T-cell (primary cell): Measurements from ENCODE around the gene HOXB1. TPM values are rescaled to one million over a fixed set of nuclear protein-coding genes. Genes with fewer than 3 reads are reported as not detected.

ENCODE experiments used
- ATAC-seq, 4 experiments: fragments of 200-7000 bp in 3 of 4; fragments of 150-1000 bp in 1 of 4; cut with Tn5 transposase; replicated peaks in 1 of 4; 1 replicate in 3 of 4; 2 replicates in 1 of 4; pipeline ENCODE4 v1.10.0; 2021; ENCODE audit warnings: moderate library complexity in 3 of 4, mild to moderate bottlenecking in 2 of 4, moderate number of reproducible peaks in 1 of 4
- CTCF ChIA-PET, 2 donors: fragments of 300-600 bp; sonication (Branson Sonifier 250); formaldehyde crosslinking; loops; one replicate each; lab custom pipeline; 2022; ENCODE audit warnings: antibody characterized with exemption in 2 of 2; lab: Charles Lee
- POLR2A ChIA-PET, 2 donors: fragments of 300-600 bp; sonication (Branson Sonifier 250); formaldehyde crosslinking; loops; one replicate each; lab custom pipeline; 2022; ENCODE audit warnings: antibody characterized with exemption in 2 of 2; lab: Charles Lee
- DNase-seq, 35 experiments: peaks; one replicate each; pipeline versions ENCODE4 v3.0.0 to v3.0.0-alpha.2; 2013 to 2023
- H3K27ac ChIP-seq: one replicate; pipeline ENCODE4 v1.5.1; 2013; ENCODE audit warnings: low read length
- H3K27me3 ChIP-seq, 2 experiments: replicated peaks in 1 of 2; 1 replicate in 1 of 2; 2 replicates in 1 of 2; pipeline versions ENCODE4 v1.6.1 to v1.7.0; 2013; ENCODE audit warnings: low read length in 1 of 2, mixed read lengths in 1 of 2; ENCODE audit not compliant: control insufficient read depth in 2 of 2, insufficient read depth in 2 of 2; ENCODE audit errors: extremely low read depth in 1 of 2
- H3K36me3 ChIP-seq, 2 donors: 1 replicate in 1 of 2; 2 replicates in 1 of 2; pipeline versions ENCODE4 v1.6.1 to v1.7.0; 2013; ENCODE audit warnings: low read length in 1 of 2; ENCODE audit not compliant: control insufficient read depth in 2 of 2, insufficient read depth in 1 of 2; ENCODE audit errors: extremely low read depth in 1 of 2
- H3K4me1 ChIP-seq, 2 experiments: 1 replicate in 1 of 2; 2 replicates in 1 of 2; pipeline versions ENCODE4 v1.6.1 to v1.7.0; 2013; ENCODE audit warnings: low read length in 2 of 2, mixed read lengths in 1 of 2; ENCODE audit not compliant: insufficient read depth in 2 of 2, control insufficient read depth in 1 of 2; ENCODE audit errors: extremely low read depth in 1 of 2
- H3K4me3 ChIP-seq, 2 donors: 1 replicate in 1 of 2; 2 replicates in 1 of 2; pipeline versions ENCODE4 v1.5.1 to v1.7.0; 2013; ENCODE audit warnings: mild to moderate bottlenecking in 2 of 2, low read length in 1 of 2, moderate library complexity in 1 of 2; ENCODE audit not compliant: control insufficient read depth in 1 of 2; ENCODE audit errors: extremely low read depth in 1 of 2
- H3K9me3 ChIP-seq: 2 replicates; pipeline ENCODE4 v1.7.0; 2013
- H3K27ac Mint-ChIP-seq, 2 donors: one replicate each; pipeline ENCODE4 v1.8.0; 2020 to 2021; ENCODE audit warnings: mild to moderate bottlenecking in 2 of 2, mixed read lengths in 2 of 2
- H3K27me3 Mint-ChIP-seq, 2 donors: one replicate each; pipeline ENCODE4 v1.8.0; 2021 to 2022; ENCODE audit warnings: mixed read lengths in 2 of 2
- H3K36me3 Mint-ChIP-seq: one replicate; pipeline ENCODE4 v1.8.0; 2021; ENCODE audit warnings: mixed read lengths
- H3K4me1 Mint-ChIP-seq, 3 donors: one replicate each; pipeline ENCODE4 v1.8.0; 2020 to 2022; ENCODE audit warnings: mixed read lengths in 3 of 3, mild to moderate bottlenecking in 1 of 3
- H3K4me3 Mint-ChIP-seq, 3 donors: one replicate each; pipeline ENCODE4 v1.8.0; 2020 to 2022; ENCODE audit warnings: mild to moderate bottlenecking in 3 of 3, mixed read lengths in 3 of 3, moderate library complexity in 3 of 3
- H3K9me3 Mint-ChIP-seq, 3 donors: one replicate each; pipeline ENCODE4 v1.8.0; 2020 to 2022; ENCODE audit warnings: mixed read lengths in 3 of 3
- WGBS: methylation state at CpG from one replicate; pipeline ENCODE4 v1.1.5; 2013; ENCODE audit warnings: missing lambda C conversion rate; ENCODE audit not compliant: insufficient coverage; 5-methylcytosine and 5-hydroxymethylcytosine counted together
- total RNA-seq, 35 experiments: library from RNA in 6 of 35; stranded (reverse) in 6 of 35; fragments of 120-200 nt in 1 of 35; gene quantifications; one replicate each; pipeline versions ENCODE4 v1.2.1 to v1.2.4 and lab custom pipeline; 2013 to 2026

Gene HOXB1
- total RNA-seq, 5 donors from 2014 or later (not counting 1 experiment from before 2014, with no cell fraction given): not detected

DNA sequence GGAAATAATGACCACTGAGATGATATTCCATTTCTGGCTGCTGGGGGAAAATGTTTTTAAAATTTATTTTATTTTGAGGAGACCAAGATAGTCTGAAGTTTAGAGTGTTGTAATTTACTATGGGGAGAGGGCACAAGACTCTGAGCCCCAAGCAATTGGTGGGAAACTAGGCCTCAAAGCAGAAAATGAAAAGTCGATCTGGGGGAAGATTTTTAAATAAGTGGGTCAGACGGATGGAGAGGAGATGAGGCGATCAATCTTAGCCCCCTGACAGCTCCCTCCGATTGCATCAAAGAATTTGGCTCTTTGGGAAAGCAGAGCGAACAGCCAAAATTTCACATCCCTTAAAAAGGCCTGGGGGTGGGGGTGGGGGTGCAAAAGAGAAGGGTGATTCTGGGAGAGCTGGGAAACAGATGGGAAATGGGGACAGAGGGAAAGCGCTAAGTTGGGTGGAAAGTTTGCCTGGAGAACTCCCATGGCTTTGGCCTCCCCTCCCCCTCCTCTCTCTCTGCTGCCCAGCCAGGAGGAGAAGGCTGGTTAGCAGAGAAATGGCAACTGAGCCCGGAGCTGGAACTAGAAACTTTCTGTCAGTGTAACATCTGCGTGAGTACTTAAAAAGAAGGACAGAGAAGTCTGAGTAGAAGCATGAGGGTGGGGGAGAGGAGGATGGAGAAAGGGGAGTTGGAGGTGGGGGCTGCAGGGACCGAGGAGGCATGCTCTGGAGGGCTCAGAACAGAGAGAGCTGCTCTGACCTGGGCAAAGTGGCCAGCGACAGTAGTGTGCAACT is 15.5 kb upstream of the HOXB1 start:
- Mint-ChIP-seq H3K36me3 (peaks cover 3% of the 10 kb centered on the region), H3K4me1 (peaks cover 44 to 55% (median 52%) of the 10 kb centered on the region in 3 donors), H3K27me3 (peaks cover 10 to 15% of the 10 kb centered on the region in 2 donors), H3K27ac (peak overlapping the region; percentile 59 to 96), H3K4me3 (peak overlapping the region; percentile 37 to 91 (median 90)), H3K9me3 (no peaks in the 10 kb centered on the region)
- Histone ChIP-seq H3K9me3 (no peaks in the 10 kb centered on the region), H3K27ac (peak overlapping the region; percentile 49), H3K36me3 (peaks cover 0 to 11% of the 10 kb centered on the region in 2 donors), H3K4me1 (peaks cover 25 to 54% of the 10 kb centered on the region in 2 experiments), H3K4me3 (no peak overlapping the region), H3K27me3 (peaks cover 0 to 44% of the 10 kb centered on the region in 2 experiments)
- ATAC-seq: no peak
- POLR2A ChIA-PET: interaction anchor here in 1 of 2 donors (0.6 kb wide), 1 partner anchor 16 kb away, joined by 6 read pairs; no protein-coding TSS in a partner anchor
- DNase-seq: no peak
- CTCF ChIA-PET: interaction anchor here in 1 of 2 donors (0.6 to 0.8 kb wide), 2 partner anchors 47 to 1227 kb away, joined by 3 to 4 read pairs; partner anchors contain the start of gene HOXB5
- 60% methylated on average over 3 of the region's 10 CpGs for WGBS

DNA sequence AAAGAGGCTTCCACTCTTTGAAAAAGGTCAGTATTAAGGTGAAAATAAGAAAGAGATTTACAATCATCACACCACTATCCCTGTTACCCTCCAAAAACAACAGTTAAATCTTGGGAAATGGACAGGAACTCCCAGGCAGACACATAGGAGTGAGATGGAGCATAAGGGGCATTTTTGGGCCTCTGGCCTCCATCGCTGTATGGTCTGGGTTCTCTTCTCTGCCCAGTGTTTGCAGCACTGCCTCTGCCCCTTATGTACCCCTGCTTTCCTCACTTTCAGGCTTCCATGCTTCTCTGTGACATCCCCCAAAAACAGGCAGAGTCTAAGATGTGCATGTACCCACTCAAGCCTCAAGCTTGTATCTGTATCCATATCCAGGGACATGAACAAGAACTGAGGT is 14.7 kb upstream of the HOXB1 start:
- Mint-ChIP-seq H3K4me1 (peaks cover 48 to 61% (median 57%) of the 10 kb centered on the region in 3 donors), H3K27me3 (peaks cover 10 to 15% of the 10 kb centered on the region in 2 donors), H3K9me3 (no peaks in the 10 kb centered on the region), H3K4me3 (peak overlapping the region; percentile 90 to 98 (median 91)), H3K36me3 (peaks cover 3% of the 10 kb centered on the region), H3K27ac (peak overlapping the region; percentile 90 to 96)
- WGBS: 100% methylated on average over 1 of the region's 1 CpG
- Histone ChIP-seq H3K27ac (peak overlapping the region; percentile 66), H3K4me3 (no peak overlapping the region), H3K36me3 (peaks cover 0 to 8% of the 10 kb centered on the region in 2 donors), H3K4me1 (peaks cover 28 to 59% of the 10 kb centered on the region in 2 experiments), H3K9me3 (no peaks in the 10 kb centered on the region), H3K27me3 (peaks cover 0 to 47% of the 10 kb centered on the region in 2 experiments)
- DNase-seq (no peak), ATAC-seq (no peak)
- ChIA-PET CTCF (no interaction called here), POLR2A (no interaction called here)

- Histone ChIP-seq H3K9me3 (no peaks in the 10 kb centered on the region), H3K4me3 (peak within 1 kb of the TSS; percentile 80 to 94), H3K36me3 (peaks cover 0 to 3% of the 10 kb centered on the region in 2 donors), H3K4me1 (peaks cover 28 to 59% of the 10 kb centered on the region in 2 experiments), H3K27ac (peak within 1 kb of the TSS; percentile 66), H3K27me3 (peaks cover 0 to 45% of the 10 kb centered on the region in 2 experiments)
- no peak for ATAC-seq
- peaks cover 3% of the 10 kb centered on the region for H3K36me3 Mint-ChIP-seq
- H3K4me1 Mint-ChIP-seq: peaks cover 53 to 67% (median 62%) of the 10 kb centered on the region in 3 donors
- POLR2A ChIA-PET: no interaction called here
- peak within 1 kb of the TSS; percentile 90 to 98 (median 91) for H3K4me3 Mint-ChIP-seq
- CTCF ChIA-PET: no interaction called here
- no peaks in the 10 kb centered on the region for H3K9me3 Mint-ChIP-seq
- DNase-seq: no peak
- peaks cover 10 to 15% of the 10 kb centered on the region in 2 donors for H3K27me3 Mint-ChIP-seq
- no CpG with 5 or more reads among the region's 12 CpGs for WGBS
- H3K27ac Mint-ChIP-seq: peak within 1 kb of the TSS; percentile 90 to 96
Measured at GRCh38 chr17:48545022-48545375, 14.2 kb upstream of the HOXB1 start, which contains the start of gene HOXB2. HOXB2 (minus strand) TSS chr17:48545109; CDS start chr17:48544911, 198 bp downstream.

DNA sequence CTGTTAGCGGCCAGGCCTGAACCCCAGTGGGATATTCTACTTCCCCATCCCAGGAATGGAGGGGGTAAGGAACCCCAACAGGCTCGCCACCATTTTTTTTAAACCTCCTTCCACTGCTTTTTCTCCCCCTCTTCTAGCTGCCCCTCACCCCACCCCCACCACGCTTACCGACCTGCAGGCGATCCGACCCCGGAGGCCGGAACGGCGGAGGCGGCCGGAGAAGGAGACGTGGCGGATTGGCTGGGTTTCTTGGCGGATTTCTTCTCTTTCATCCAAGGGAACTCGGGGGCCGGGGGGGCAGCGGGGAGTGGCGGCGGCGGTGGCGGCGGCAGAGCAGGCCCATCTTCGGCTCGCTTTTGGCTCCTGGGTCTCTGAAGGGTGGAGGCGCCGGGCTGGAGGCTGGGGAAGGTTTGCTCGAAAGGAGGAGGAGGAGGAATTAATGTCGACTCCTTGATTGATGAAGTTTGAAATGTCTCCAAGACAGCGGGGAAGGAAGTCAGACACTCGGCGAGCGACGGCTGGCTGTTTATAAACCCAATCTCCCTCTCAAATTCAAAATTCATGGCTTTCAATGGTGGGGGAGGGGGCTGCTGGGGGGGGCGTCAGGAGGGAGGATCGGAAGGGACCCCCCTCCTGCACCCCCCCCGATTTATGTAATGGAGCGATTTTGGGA is 13.7 kb upstream of the HOXB1 start:
- DNase-seq (peak in 19 of 35 experiments; percentile 7 to 58 (median 29)), ATAC-seq (peak in 1 of 4 experiments; percentile 4)
- CTCF ChIA-PET: no interaction called here
- Mint-ChIP-seq H3K36me3 (peaks cover 3% of the 10 kb centered on the region), H3K9me3 (no peaks in the 10 kb centered on the region), H3K4me3 (peak overlapping the region; percentile 90 to 98 (median 91)), H3K4me1 (peaks cover 55 to 71% (median 65%) of the 10 kb centered on the region in 3 donors), H3K27me3 (peaks cover 10 to 15% of the 10 kb centered on the region in 2 donors), H3K27ac (peak overlapping the region; percentile 90 to 96)
- peaks cover 0 to 44% of the 10 kb centered on the region in 2 experiments for H3K27me3 ChIP-seq
- peak overlapping the region; percentile 66 for H3K27ac ChIP-seq
- WGBS: 30% methylated on average over 15 of the region's 38 CpGs
- H3K9me3 ChIP-seq: no peaks in the 10 kb centered on the region
- peaks cover 28 to 59% of the 10 kb centered on the region in 2 experiments for H3K4me1 ChIP-seq
- POLR2A ChIA-PET: no interaction called here
- H3K36me3 ChIP-seq: no peaks in the 10 kb centered on the region
- peak overlapping the region; percentile 80 to 94 for H3K4me3 ChIP-seq

GRCh38 chr17:48543854-48544348 is 13.1 kb upstream of the HOXB1 start:
- Histone ChIP-seq H3K9me3 (no peaks in the 10 kb centered on the region), H3K4me3 (peak overlapping the region; percentile 80 to 94), H3K27me3 (peaks cover 0 to 44% of the 10 kb centered on the region in 2 experiments), H3K36me3 (no peaks in the 10 kb centered on the region), H3K27ac (peak overlapping the region; percentile 66), H3K4me1 (peaks cover 24 to 55% of the 10 kb centered on the region in 2 experiments)
- Mint-ChIP-seq H3K4me1 (peaks cover 55 to 71% (median 64%) of the 10 kb centered on the region in 3 donors), H3K27ac (peak overlapping the region; percentile 90 to 96), H3K36me3 (peaks cover 3% of the 10 kb centered on the region), H3K4me3 (peak overlapping the region; percentile 90 to 98 (median 91)), H3K27me3 (peaks cover 10 to 15% of the 10 kb centered on the region in 2 donors), H3K9me3 (no peaks in the 10 kb centered on the region)
- DNase-seq (peak in 5 of 35 experiments; percentile 20 to 46 (median 25)), ATAC-seq (peak; percentile 46 to 53 (median 52))
- CTCF ChIA-PET: no interaction called here
- WGBS: 0% methylated on average over 12 of the region's 20 CpGs
- POLR2A ChIA-PET: no interaction called here
